ENCODE data around the gene NOS1AP.

GRCh38 chr1:162200096-162200847, 130.8 kb downstream of the NOS1AP start:
- TF ChIP-seq NFXL1 (CRISPR knock-in tag; IDR thresholded peaks at IDR 0.05) (no peak), CTCF (IDR thresholded peaks at IDR 0.05 in 2 of 3, conservative IDR thresholded peaks at IDR 0.05 in 1 of 3; ENCODE audit: insufficient read depth in 2 of 3, low read depth in 1 of 3, low read length in 3 of 3) (no peak), NR3C1 (CRISPR knock-in tag; IDR thresholded peaks at IDR 0.05) (no peak)
